ENCODE data around the gene LIN52. TPM values are rescaled to one million over a fixed set of nuclear protein-coding genes. Genes with fewer than 3 reads are reported as not detected.
A peak's percentile ranks its signal among the peaks of the same experiment; 100 is the strongest.

The LIN52 gene
- total and polyA plus RNA-seq, 2 of the 8 experiments (the other 6 are each of a cell fraction or from before 2014, with no cell fraction given) = 6.8 to 11.6 TPM

DNA sequence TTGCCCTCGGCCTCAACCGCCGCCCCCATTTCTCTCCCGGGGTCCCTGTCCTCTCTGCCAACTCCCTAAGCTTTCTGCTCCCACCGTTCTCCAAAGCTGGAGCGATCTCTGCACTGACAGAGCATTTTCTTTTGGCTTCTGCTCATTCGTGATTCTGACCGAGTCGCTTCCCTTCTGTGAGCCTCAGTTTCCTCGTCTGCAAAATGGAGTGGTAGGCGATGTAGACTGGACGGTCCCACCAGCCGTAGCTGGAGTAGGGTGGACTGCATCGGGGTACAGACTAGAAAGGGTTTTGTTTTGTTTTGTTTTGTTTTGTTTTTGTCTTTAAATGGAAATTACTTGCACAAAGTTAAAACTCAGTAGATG, 156.9 kb downstream of the LIN52 start:
- Histone ChIP-seq H2BK12ac (ENCODE audit: low read depth, low read length) (no peak overlapping the region), H3K4me3 (ENCODE audit: extremely low read depth in 1 of 4, insufficient read depth in 2 of 4, low read depth in 3 of 4, low read length in 4 of 4) (peak overlapping the region; percentile 11 to 55 (median 32); a peak in 7 of 8 replicates), H3K27me3 (replicated peaks in 1 of 4; ENCODE audit: control insufficient read depth in 3 of 4, extremely low read depth in 1 of 4, insufficient read depth in 3 of 4, low read length in 3 of 4) (peaks cover 59 to 83% (median 75%) of the 10 kb centered on the region in 4 experiments)

More for the DNA sequence above, 156.9 kb downstream of the LIN52 start:
- no peak overlapping the region for H4K5ac ChIP-seq (ENCODE audit: insufficient read length, low read depth, low read length)
- H2BK15ac ChIP-seq (ENCODE audit: low read length) = no peak overlapping the region
- no peaks in the 10 kb centered on the region for H3K79me1 ChIP-seq (ENCODE audit: low read depth, low read length)
- H3K18ac ChIP-seq (ENCODE audit: extremely low read depth, low read length) = no peak overlapping the region
- H3K9me3 ChIP-seq (ENCODE audit: insufficient read depth in 2 of 2, low read depth in 1 of 2, low read length in 1 of 2) = no peaks in the 10 kb centered on the region
- H2BK120ac ChIP-seq (replicated peaks; ENCODE audit: low read depth, low read length) = no peak overlapping the region
- H3K4me2 ChIP-seq (ENCODE audit: insufficient read depth in 1 of 2, low read depth in 2 of 2, low read length in 2 of 2) = peak overlapping the region; percentile 65 to 88
- H2AFZ ChIP-seq (ENCODE audit: low read length) = no peak overlapping the region
- peaks cover 0 to 13% (median 0%) of the 10 kb centered on the region in 4 experiments; a peak in 1 of 8 replicates for H3K36me3 ChIP-seq (ENCODE audit: control insufficient read depth in 2 of 4, insufficient read depth in 4 of 4, low read length in 3 of 4)
- H2AK5ac ChIP-seq (ENCODE audit: low read depth, low read length) = no peak overlapping the region
- H3K23ac ChIP-seq (ENCODE audit: insufficient read length) = no peak overlapping the region
- H2BK5ac ChIP-seq (ENCODE audit: low read depth, low read length) = no peak overlapping the region
- H3K27ac ChIP-seq (ENCODE audit: low read depth, low read length) = no peak overlapping the region
- H3K9ac ChIP-seq (replicated peaks in 1 of 4; ENCODE audit: extremely low read depth in 1 of 4, low read depth in 3 of 4, low read length in 3 of 4) = no peak overlapping the region
- peak; percentile 11 for TF ChIP-seq EZH2 (IDR thresholded peaks at IDR 0.05; ENCODE audit: low read depth, low read length, severe bottlenecking)
- TF ChIP-seq YY1 (IDR thresholded peaks at IDR 0.05; ENCODE audit: low read depth, low read length) = no peak
- peak; percentile 56; the same call in 1 of the 2 replicates for TF ChIP-seq SUZ12 (IDR thresholded peaks at IDR 0.05; ENCODE audit: low read length)
- peak; percentile 9 for TF ChIP-seq RNF2 (IDR thresholded peaks at IDR 0.05; ENCODE audit: borderline replicate concordance, low read depth, low read length, missing control alignments, poor library complexity, severe bottlenecking)
- TF ChIP-seq CBX8 (IDR thresholded peaks at IDR 0.05; ENCODE audit: borderline replicate concordance, low read depth, low read length) = no peak
- no peak for TF ChIP-seq ASH2L (IDR thresholded peaks at IDR 0.05; ENCODE audit: low read length)
- no peak for TF ChIP-seq CBX5 (IDR thresholded peaks at IDR 0.05; ENCODE audit: low read depth, low read length)
- peak; percentile 54; the same call in 1 of the 2 replicates for TF ChIP-seq KDM1A (IDR thresholded peaks at IDR 0.05; ENCODE audit: borderline replicate concordance, low read length)
- no peak for DNase-seq (ENCODE audit: low read depth in 1 of 2, low spot score in 2 of 2)
- CTCF ChIA-PET (ENCODE audit: partially characterized antibody) = interaction anchor here (0.6 to 16.5 kb wide), 9 partner anchors 12 to 286 kb away, joined by 3 to 127 read pairs (median 3); no protein-coding TSS in a partner anchor
- no peak overlapping the region for H3K56ac ChIP-seq (replicated peaks; ENCODE audit: insufficient read length, low read depth, low read length)
- no peaks in the 10 kb centered on the region for H3K79me2 ChIP-seq (ENCODE audit: control insufficient read depth in 1 of 2, insufficient read depth in 2 of 2, low read length in 2 of 2)
- FAIRE-seq = no peak
- no peak overlapping the region for H2BK20ac ChIP-seq (ENCODE audit: low read length)
- no peak overlapping the region for H4K8ac ChIP-seq (ENCODE audit: extremely low read depth, insufficient read depth, low read length)
- peaks cover 0 to 2% of the 10 kb centered on the region in 2 experiments for H4K20me1 ChIP-seq (replicated peaks in 1 of 2; ENCODE audit: control insufficient read depth in 1 of 2, insufficient read depth in 2 of 2, low read length in 2 of 2)
- H3K4ac ChIP-seq (replicated peaks; ENCODE audit: insufficient read length, low read depth, low read length) = no peak overlapping the region
- H3K4me1 ChIP-seq (replicated peaks in 1 of 4; ENCODE audit: control insufficient read depth in 3 of 4, insufficient read depth in 4 of 4, low read length in 3 of 4) = peaks cover 6 to 38% (median 15%) of the 10 kb centered on the region in 4 experiments
- 13% methylated on average over 14 of the region's 14 CpGs; no CpG with 5 or more reads in 1 of the 2 experiments for WGBS, 2 experiments (ENCODE audit: extremely low coverage in 1 of 2, insufficient coverage in 1 of 2, insufficient read length in 1 of 2, insufficient replicate concordance in 2 of 2, low coverage in 1 of 2, low lambda C conversion rate in 2 of 2, missing lambda C conversion rate in 1 of 2)
- POLR2A ChIA-PET (ENCODE audit: partially characterized antibody) = interaction anchor here (0.9 to 1.1 kb wide), 2 partner anchors 11 to 158 kb away, joined by 3 read pairs; no protein-coding TSS in a partner anchor
- peaks cover 22% of the 10 kb centered on the region; the same call in 1 of the 2 replicates for H3K23me2 ChIP-seq (ENCODE audit: low read depth, low read length)
- no peak overlapping the region for H4K91ac ChIP-seq (replicated peaks; ENCODE audit: insufficient read length, low read length)
- H3K14ac ChIP-seq (ENCODE audit: insufficient read length) = no peak overlapping the region

All from H1 (cell line).